RWPE1 (cell line): ENCODE results near the gene PDE6D.

Experiments
- CTCF ChIA-PET: fragments of 350-600 bp; sonication (Branson Sonifier 250); formaldehyde crosslinking; extraction: SDS; loops from one replicate; lab custom pipeline; 2021; lab: Yijun Ruan, JAX
- POLR2A ChIA-PET: fragments of 400-600 bp; formaldehyde crosslinking; extraction: SDS; loops from one replicate; lab custom pipeline; 2020; ENCODE audit warnings: antibody characterized with exemption; ENCODE audit not compliant: low non-redundant PET; lab: Yijun Ruan, JAX
- DNase-seq: peaks from one replicate; pipeline ENCODE4 v3.0.0; 2012; ENCODE audit warnings: low spot score
- H3K27ac ChIP-seq: fragments of 450-650 bp; 2 replicates; pipeline ENCODE4 v1.5.1; 2017
- TF ChIP-seq, protein P1 (sequence below): fragments of 450-650 bp; conservative IDR thresholded peaks from 2 replicates; pipeline ENCODE4 v1.5.1; 2017; ENCODE audit warnings: low read depth, mild to moderate bottlenecking

PDE6D gene

GRCh38 chr2:231780909-231781797 is at the start of gene PDE6D:
Gene PDE6D, minus strand, starts transcription at chr2:231781282. Its CDS starts 168 bp downstream, at chr2:231781114.
- ChIA-PET POLR2A (interaction anchor here (0.6 kb wide), 1 partner anchor 1566 kb away, joined by 3 read pairs; no protein-coding TSS in a partner anchor), CTCF (no interaction called here)
- peak; percentile 100 for DNase-seq
- H3K27ac ChIP-seq, result peak within 1 kb of the TSS; percentile 85
- TF ChIP-seq, protein P1, sequence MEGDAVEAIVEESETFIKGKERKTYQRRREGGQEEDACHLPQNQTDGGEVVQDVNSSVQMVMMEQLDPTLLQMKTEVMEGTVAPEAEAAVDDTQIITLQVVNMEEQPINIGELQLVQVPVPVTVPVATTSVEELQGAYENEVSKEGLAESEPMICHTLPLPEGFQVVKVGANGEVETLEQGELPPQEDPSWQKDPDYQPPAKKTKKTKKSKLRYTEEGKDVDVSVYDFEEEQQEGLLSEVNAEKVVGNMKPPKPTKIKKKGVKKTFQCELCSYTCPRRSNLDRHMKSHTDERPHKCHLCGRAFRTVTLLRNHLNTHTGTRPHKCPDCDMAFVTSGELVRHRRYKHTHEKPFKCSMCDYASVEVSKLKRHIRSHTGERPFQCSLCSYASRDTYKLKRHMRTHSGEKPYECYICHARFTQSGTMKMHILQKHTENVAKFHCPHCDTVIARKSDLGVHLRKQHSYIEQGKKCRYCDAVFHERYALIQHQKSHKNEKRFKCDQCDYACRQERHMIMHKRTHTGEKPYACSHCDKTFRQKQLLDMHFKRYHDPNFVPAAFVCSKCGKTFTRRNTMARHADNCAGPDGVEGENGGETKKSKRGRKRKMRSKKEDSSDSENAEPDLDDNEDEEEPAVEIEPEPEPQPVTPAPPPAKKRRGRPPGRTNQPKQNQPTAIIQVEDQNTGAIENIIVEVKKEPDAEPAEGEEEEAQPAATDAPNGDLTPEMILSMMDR, result no peak

GRCh38 chr2:231821908-231822307 is 40.8 kb upstream of the PDE6D start:
- TF ChIP-seq, protein P1, result no peak
- no peak for DNase-seq
- H3K27ac ChIP-seq, result no peak overlapping the region
- POLR2A ChIA-PET, result no interaction called here
- CTCF ChIA-PET, result interaction anchor here (0.6 to 0.7 kb wide), 2 partner anchors 162 to 909 kb away, joined by 3 read pairs; no protein-coding TSS in a partner anchor

DNA sequence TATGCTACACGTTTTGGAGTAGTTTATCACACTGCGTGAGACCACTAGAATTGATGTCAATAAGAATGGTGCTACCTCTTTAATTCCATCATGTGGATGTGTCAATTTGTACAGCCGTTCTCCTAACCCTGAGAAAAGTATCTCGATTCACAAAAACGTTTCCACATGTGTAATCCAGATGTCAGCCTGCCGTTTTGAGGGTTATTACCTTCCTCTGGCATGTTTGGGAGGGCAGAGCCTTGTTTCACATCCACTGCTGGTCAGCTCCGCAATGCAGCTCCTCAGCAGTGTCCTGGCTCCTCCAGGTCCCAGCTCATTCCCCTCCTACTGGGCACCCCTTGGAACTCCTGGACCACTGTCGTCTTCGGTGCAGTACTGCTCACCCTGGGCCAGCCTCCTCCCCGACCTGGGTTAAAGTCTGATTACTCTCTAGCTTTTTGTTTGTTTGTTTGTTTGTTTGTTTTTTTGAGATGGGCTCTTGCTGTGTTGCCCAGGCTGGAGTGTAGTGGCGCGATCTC is 39.8 kb upstream of the PDE6D start:
- H3K27ac ChIP-seq, result no peak overlapping the region
- ChIA-PET POLR2A (no interaction called here), CTCF (no interaction called here)
- no peak for DNase-seq
- TF ChIP-seq, protein P1, result no peak

- ChIA-PET CTCF (no interaction called here), POLR2A (no interaction called here)
- TF ChIP-seq, protein P1, result no peak
- DNase-seq, result no peak
- H3K27ac ChIP-seq, result no peak overlapping the region
These were observed 38.5 kb upstream of the PDE6D start for GRCh38 chr2:231819447-231820042.

DNA sequence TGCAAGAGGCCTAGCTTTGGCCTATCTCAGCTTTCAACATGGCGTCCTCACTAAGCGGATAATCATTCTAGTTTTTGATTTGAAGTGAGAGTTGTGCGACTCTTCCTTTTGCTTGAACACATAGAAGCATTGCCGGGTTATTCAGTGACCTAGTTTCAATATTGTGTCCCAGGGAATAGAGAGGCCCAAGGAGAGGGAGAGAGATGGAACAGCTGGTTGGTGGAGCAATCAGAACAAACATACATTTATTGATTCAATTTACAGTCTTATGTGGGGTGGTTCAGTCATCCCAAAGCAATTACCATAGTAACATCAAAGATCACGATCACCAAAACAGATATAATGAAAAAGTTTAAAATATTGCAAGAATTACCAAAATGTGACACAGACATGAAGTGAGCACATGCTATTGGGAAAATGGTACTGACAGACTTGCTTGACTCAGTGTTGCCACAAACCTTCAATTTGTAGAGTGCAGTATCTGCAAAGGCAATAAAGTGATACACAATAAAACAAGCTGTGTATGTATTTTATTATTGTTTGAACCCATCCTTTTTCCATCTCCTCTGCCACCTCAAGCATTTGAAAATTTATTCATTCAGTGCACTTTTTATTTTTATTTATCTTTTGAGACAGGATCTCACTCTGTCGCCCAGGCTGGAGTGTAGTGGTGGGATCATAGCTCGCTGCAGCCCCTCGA is 35.4 kb upstream of the PDE6D start:
- DNase-seq, result no peak
- no peak overlapping the region for H3K27ac ChIP-seq
- POLR2A ChIA-PET, result interaction anchor here (0.6 kb wide), 1 partner anchor 30 kb away, joined by 3 read pairs; the partner anchor contains the start of gene COPS7B
- CTCF ChIA-PET, result interaction anchor here (1.2 kb wide), 1 partner anchor 36 kb away, joined by 3 read pairs; no protein-coding TSS in a partner anchor
- TF ChIP-seq, protein P1, result no peak

DNA sequence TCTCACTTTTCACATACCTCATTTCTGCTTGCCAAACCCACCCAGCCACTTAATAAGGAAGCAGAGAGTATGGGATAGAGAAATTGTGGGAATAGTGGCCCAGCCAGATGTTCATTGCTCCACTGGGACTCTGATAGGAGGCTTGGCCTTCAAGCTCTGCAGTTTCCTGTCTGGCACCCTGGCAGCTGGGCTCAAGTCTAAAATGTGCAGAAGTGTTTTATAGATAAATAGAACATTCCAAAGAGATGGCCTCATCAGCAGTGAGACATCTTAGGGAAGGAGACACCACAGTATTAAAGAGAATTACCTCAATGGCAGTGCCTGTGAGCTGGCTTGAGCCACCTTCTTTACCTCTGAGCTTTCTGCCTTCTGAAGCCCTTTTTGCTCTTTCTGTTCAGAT is 29.8 kb upstream of the PDE6D start:
- H3K27ac ChIP-seq, result peak overlapping the region; percentile 26; the same call in 1 of the 2 replicates
- DNase-seq, result peak; percentile 33
- ChIA-PET CTCF (no interaction called here), POLR2A (no interaction called here)
- TF ChIP-seq, protein P1, result no peak
